NB4 (cell line): ENCODE data around the gene C5AR2.

ENCODE experiments used
- POLR2A ChIP-seq: IDR thresholded peaks from 2 replicates; pipeline ENCODE4 v1.6.1; 2011; ENCODE audit warnings: mild to moderate bottlenecking; ENCODE audit not compliant: insufficient read length; ENCODE audit errors: extremely low read depth
- TF ChIP-seq, protein P1 (sequence below): IDR thresholded peaks from one replicate; pipeline ENCODE4 v1.5.1; 2012; ENCODE audit warnings: low read depth, low read length

DNA sequence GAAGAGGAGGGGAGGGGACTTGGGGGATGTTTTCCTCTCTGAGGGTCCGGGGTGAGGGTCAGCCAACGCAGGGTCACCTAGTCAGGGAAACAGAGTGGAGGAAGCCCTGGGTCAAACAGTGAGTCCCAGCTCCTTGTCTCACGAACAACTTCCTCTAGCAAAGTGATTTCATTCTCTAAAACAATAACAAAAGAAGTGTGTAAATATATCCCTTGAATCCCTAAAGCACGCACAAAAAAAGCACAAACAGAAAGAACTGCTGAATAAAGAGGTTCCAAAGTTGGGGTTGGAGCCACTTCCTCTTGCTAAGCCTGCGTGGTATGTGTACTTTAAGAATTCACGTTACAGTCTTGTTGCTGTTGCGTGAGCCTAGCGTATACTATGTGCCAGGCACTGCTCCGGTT is 1.5 kb upstream of the C5AR2 start:
- TF ChIP-seq, protein P1, sequence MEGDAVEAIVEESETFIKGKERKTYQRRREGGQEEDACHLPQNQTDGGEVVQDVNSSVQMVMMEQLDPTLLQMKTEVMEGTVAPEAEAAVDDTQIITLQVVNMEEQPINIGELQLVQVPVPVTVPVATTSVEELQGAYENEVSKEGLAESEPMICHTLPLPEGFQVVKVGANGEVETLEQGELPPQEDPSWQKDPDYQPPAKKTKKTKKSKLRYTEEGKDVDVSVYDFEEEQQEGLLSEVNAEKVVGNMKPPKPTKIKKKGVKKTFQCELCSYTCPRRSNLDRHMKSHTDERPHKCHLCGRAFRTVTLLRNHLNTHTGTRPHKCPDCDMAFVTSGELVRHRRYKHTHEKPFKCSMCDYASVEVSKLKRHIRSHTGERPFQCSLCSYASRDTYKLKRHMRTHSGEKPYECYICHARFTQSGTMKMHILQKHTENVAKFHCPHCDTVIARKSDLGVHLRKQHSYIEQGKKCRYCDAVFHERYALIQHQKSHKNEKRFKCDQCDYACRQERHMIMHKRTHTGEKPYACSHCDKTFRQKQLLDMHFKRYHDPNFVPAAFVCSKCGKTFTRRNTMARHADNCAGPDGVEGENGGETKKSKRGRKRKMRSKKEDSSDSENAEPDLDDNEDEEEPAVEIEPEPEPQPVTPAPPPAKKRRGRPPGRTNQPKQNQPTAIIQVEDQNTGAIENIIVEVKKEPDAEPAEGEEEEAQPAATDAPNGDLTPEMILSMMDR = no peak
- no peak for TF ChIP-seq POLR2A
